SK-N-SH (cell line): ENCODE results near the gene GPR132.

Experiments
- ELF1 ChIP-seq: IDR thresholded peaks from 2 replicates; pipeline ENCODE4 v1.4.0; 2012
- EP300 ChIP-seq, 2 experiments: IDR thresholded peaks; 2 replicates each; pipeline versions ENCODE4 v1.4.0 to v1.6.1; 2012; ENCODE audit warnings: borderline replicate concordance in 1 of 2, low read depth in 1 of 2, low read length in 1 of 2
- EZH2phosphoT487 ChIP-seq: fragments of 200-600 bp; sonication (generic); IDR thresholded peaks from 2 replicates; pipeline ENCODE4 v1.6.1; 2017; ENCODE audit warnings: low read depth, mixed run types, mild to moderate bottlenecking, antibody characterized with exemption, moderate library complexity, borderline replicate concordance
- GABPA ChIP-seq: IDR thresholded peaks from 2 replicates; pipeline ENCODE4 v1.4.0; 2012; ENCODE audit warnings: low read depth, mild to moderate bottlenecking
- MXI1 ChIP-seq: IDR thresholded peaks from 2 replicates; pipeline ENCODE4 v1.6.1; 2012; ENCODE audit warnings: mild to moderate bottlenecking, low read depth, low read length, improper control_type of control experiment
- NFIC ChIP-seq: IDR thresholded peaks from 2 replicates; pipeline ENCODE4 v1.4.0; 2012; ENCODE audit warnings: borderline replicate concordance
- POLR2AphosphoS5 ChIP-seq: IDR thresholded peaks from 2 replicates; pipeline ENCODE4 v1.6.1; 2012; ENCODE audit warnings: low read depth, low read length
- RFX5 ChIP-seq: IDR thresholded peaks from 2 replicates; pipeline ENCODE4 v1.6.1; 2012; ENCODE audit warnings: mild to moderate bottlenecking, improper control_type of control experiment, low read length
- TAF1 ChIP-seq: IDR thresholded peaks from 2 replicates; pipeline ENCODE4 v1.6.1; 2012; ENCODE audit warnings: low read depth, mild to moderate bottlenecking, low read length, moderate library complexity, borderline replicate concordance
- TCF12 ChIP-seq: IDR thresholded peaks from 2 replicates; pipeline ENCODE4 v1.4.0; 2012
- YY1 ChIP-seq: IDR thresholded peaks from 2 replicates; pipeline ENCODE4 v1.4.0; 2012; ENCODE audit warnings: low read depth, mild to moderate bottlenecking
- TF ChIP-seq, protein P1 (sequence below): fragments of 200-600 bp; sonication (generic); IDR thresholded peaks from 2 replicates; pipeline ENCODE4 v1.6.1; 2017; ENCODE audit warnings: antibody characterized with exemption, mild to moderate bottlenecking, moderate library complexity
- TF ChIP-seq, protein P2 (sequence below): IDR thresholded peaks from 2 replicates; pipeline ENCODE4 v1.6.1; 2012; ENCODE audit warnings: mild to moderate bottlenecking, low read depth, low read length, moderate library complexity

DNA sequence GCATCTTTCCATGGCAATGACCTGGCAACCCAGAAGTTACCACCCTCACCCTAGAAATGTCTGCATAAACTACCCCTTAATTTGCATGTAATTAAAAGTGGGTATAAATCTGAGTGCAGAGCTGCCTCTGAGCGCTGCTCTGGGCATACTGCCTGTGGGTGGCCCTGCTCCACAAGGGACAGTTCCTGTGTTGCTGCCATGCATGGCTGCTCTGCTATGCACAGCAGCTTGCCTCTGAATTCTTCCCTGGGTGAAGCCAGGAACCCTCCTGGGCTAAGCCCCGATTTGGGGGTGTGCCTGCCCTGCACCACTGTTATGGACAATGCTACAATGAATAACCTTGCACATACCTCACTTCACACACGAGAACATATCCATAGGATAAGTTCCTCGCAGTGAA, 35.7 kb upstream of the GPR132 start:
- TF ChIP-seq, protein P1, sequence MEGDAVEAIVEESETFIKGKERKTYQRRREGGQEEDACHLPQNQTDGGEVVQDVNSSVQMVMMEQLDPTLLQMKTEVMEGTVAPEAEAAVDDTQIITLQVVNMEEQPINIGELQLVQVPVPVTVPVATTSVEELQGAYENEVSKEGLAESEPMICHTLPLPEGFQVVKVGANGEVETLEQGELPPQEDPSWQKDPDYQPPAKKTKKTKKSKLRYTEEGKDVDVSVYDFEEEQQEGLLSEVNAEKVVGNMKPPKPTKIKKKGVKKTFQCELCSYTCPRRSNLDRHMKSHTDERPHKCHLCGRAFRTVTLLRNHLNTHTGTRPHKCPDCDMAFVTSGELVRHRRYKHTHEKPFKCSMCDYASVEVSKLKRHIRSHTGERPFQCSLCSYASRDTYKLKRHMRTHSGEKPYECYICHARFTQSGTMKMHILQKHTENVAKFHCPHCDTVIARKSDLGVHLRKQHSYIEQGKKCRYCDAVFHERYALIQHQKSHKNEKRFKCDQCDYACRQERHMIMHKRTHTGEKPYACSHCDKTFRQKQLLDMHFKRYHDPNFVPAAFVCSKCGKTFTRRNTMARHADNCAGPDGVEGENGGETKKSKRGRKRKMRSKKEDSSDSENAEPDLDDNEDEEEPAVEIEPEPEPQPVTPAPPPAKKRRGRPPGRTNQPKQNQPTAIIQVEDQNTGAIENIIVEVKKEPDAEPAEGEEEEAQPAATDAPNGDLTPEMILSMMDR: no peak
- TF ChIP-seq TAF1 (no peak), POLR2AphosphoS5 (no peak), EZH2phosphoT487 (no peak), YY1 (no peak), GABPA (no peak), ELF1 (no peak), EP300 (IDR thresholded peaks at IDR 0.05; ENCODE audit: borderline replicate concordance in 1 of 2, low read depth in 1 of 2, low read length in 1 of 2) (no peak), RFX5 (no peak), NFIC (no peak), TCF12 (no peak), MXI1 (no peak)
- TF ChIP-seq, protein P2, sequence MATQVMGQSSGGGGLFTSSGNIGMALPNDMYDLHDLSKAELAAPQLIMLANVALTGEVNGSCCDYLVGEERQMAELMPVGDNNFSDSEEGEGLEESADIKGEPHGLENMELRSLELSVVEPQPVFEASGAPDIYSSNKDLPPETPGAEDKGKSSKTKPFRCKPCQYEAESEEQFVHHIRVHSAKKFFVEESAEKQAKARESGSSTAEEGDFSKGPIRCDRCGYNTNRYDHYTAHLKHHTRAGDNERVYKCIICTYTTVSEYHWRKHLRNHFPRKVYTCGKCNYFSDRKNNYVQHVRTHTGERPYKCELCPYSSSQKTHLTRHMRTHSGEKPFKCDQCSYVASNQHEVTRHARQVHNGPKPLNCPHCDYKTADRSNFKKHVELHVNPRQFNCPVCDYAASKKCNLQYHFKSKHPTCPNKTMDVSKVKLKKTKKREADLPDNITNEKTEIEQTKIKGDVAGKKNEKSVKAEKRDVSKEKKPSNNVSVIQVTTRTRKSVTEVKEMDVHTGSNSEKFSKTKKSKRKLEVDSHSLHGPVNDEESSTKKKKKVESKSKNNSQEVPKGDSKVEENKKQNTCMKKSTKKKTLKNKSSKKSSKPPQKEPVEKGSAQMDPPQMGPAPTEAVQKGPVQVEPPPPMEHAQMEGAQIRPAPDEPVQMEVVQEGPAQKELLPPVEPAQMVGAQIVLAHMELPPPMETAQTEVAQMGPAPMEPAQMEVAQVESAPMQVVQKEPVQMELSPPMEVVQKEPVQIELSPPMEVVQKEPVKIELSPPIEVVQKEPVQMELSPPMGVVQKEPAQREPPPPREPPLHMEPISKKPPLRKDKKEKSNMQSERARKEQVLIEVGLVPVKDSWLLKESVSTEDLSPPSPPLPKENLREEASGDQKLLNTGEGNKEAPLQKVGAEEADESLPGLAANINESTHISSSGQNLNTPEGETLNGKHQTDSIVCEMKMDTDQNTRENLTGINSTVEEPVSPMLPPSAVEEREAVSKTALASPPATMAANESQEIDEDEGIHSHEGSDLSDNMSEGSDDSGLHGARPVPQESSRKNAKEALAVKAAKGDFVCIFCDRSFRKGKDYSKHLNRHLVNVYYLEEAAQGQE: no peak
